Retinal pigment epithelial cell (primary cell): ENCODE measurements around the gene OPCML.

ENCODE experiments used
- DNase-seq: peaks from one replicate; pipeline ENCODE4 v3.0.0-alpha.2; 2010; ENCODE audit warnings: low read depth
- H3K4me3 ChIP-seq: 2 replicates; pipeline ENCODE4 v1.5.1; 2011; ENCODE audit warnings: mild to moderate bottlenecking, low read length, control low read depth, moderate library complexity
- TF ChIP-seq, protein P1 (sequence below): conservative IDR thresholded peaks from 2 replicates; pipeline ENCODE4 v1.5.1; 2011; ENCODE audit warnings: low read depth, low read length, control low read depth, inconsistent platforms

The OPCML gene

DNA sequence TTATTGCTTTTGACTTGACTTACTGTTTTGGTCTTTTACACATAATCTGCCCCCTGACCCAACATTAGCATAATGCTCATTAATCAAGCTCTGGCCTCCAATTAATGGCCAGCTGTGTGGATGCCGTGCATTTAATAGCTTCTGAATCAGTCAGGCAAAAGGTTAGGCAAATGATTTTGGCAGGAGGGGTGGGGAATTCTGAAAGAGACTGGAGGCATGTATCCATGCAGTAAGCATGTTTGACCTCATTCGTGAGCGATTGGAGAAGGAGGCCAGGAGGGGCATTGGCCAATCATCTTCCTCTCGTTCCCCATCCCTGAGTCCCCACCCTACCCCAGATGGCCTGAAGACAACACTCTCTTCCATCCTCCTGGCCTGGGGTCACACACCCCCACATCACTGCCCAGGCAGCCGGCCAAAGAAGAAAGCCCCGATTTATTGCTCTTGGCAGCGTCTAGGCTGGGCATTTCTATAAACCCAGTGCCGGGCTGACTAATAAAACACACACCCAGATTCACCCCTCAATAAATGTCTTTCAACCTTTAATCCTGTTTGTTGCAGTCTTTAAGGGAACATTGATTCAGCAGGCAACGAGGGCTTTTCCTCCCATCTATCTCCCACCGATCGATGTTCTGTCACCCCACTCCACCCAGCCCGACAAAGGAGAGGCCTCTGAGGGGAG lies 150.0 kb downstream of the OPCML start:
- TF ChIP-seq, protein P1, sequence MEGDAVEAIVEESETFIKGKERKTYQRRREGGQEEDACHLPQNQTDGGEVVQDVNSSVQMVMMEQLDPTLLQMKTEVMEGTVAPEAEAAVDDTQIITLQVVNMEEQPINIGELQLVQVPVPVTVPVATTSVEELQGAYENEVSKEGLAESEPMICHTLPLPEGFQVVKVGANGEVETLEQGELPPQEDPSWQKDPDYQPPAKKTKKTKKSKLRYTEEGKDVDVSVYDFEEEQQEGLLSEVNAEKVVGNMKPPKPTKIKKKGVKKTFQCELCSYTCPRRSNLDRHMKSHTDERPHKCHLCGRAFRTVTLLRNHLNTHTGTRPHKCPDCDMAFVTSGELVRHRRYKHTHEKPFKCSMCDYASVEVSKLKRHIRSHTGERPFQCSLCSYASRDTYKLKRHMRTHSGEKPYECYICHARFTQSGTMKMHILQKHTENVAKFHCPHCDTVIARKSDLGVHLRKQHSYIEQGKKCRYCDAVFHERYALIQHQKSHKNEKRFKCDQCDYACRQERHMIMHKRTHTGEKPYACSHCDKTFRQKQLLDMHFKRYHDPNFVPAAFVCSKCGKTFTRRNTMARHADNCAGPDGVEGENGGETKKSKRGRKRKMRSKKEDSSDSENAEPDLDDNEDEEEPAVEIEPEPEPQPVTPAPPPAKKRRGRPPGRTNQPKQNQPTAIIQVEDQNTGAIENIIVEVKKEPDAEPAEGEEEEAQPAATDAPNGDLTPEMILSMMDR, result no peak
- no peak overlapping the region for H3K4me3 ChIP-seq
- DNase-seq, result no peak

DNA sequence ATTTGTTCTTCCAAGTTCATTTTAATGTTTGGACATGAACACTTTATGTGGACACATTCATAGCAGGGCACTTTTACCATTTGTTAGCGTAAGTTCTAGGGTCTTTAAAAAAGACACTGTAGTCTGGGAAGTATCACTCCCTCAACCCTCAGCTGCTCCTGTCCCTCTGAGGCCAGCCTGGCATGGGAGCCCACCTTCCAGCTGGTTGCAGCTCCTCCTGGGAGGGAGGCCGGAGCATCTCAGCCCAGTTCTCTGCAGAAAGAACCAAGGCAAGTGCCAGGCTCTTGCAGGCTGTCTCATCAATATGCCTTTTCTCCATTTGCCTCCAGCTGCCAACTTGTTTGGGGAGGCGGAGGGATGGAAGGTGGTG lies 150.6 kb downstream of the OPCML start:
- no peak overlapping the region for H3K4me3 ChIP-seq
- TF ChIP-seq, protein P1, result no peak

DNA sequence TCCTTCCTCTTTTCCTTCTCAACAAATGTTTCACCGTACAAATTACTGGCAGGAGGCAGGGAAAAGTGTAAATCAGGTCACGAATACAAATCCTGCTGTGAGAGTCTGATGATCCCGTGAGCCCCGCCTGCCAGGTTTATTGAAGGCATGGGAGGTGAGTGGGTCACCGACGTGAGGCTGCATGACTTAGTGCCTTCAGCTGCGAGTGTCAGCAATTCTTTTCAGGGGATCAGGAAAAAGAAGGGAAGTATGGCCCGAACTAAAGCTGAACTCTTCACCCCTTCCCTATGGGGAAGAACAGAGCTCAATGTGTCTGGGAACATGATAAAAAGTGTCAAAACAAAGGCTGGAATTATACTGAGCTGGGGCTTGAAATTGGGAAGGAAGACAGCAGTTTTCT lies 166.2 kb downstream of the OPCML start:
- TF ChIP-seq, protein P1, result no peak
- no peak overlapping the region for H3K4me3 ChIP-seq
- DNase-seq, result no peak

More for the DNA sequence above, 150.6 kb downstream of the OPCML start:
- DNase-seq, result no peak

DNA sequence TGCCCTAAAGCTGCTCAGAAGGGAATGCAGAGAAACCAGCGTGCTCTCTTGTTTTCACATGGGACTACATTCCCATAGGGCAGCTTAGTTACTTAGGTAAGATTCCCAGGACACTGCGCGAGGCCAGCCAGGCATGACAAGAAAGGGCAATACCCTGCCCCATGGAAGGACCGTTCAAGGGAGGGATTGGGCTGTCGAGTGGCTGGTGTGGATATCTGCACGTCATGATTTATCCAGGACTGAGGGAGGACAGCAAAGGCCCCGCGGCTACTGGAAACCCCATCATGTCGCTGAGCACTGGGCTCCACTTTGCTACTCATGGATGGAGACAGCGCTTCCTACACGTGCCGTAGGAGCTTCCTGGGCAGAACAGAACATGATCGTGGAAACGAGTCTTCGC lies 169.4 kb downstream of the OPCML start:
- TF ChIP-seq, protein P1, result no peak
- DNase-seq, result no peak
- no peak overlapping the region for H3K4me3 ChIP-seq

DNA sequence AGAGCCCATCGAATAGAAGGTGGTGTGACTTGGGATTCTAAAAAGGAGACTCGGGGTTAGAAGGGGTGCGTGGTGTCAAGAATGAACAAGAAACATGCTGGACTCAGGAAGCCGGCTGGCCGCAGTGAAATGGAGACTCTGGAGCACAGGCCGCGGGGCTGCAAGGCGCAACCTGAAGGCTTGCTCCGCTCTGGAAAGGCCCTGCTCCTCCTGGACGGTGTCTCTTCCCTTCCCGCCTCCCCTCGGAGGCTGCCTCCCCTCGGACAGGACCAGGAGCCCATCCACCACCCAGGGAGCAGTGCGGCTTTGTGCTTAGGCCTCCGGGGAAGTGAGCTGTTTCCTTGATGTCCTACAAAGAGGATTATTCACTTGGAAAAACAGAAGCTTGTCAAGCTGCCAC lies 170.1 kb downstream of the OPCML start:
- H3K4me3 ChIP-seq, result no peak overlapping the region
- TF ChIP-seq, protein P1, result no peak
- DNase-seq, result no peak

DNA sequence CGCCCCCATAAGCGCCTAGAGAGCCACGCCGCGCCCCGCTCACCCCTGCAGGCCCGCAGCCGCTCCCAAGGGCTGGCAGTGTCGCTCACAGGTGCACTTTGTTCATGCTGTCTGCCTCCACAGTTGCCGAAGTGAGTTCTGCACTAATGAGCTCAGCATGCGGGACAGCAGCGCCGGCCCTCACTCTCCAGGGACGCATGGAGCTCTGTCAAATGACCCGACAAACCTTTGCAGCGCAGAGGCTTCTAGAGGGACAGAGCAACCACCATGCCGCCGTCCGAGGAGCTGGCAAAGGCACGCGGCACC lies 170.7 kb downstream of the OPCML start:
- TF ChIP-seq, protein P1, result no peak
- H3K4me3 ChIP-seq, result no peak overlapping the region
- DNase-seq, result no peak

DNA sequence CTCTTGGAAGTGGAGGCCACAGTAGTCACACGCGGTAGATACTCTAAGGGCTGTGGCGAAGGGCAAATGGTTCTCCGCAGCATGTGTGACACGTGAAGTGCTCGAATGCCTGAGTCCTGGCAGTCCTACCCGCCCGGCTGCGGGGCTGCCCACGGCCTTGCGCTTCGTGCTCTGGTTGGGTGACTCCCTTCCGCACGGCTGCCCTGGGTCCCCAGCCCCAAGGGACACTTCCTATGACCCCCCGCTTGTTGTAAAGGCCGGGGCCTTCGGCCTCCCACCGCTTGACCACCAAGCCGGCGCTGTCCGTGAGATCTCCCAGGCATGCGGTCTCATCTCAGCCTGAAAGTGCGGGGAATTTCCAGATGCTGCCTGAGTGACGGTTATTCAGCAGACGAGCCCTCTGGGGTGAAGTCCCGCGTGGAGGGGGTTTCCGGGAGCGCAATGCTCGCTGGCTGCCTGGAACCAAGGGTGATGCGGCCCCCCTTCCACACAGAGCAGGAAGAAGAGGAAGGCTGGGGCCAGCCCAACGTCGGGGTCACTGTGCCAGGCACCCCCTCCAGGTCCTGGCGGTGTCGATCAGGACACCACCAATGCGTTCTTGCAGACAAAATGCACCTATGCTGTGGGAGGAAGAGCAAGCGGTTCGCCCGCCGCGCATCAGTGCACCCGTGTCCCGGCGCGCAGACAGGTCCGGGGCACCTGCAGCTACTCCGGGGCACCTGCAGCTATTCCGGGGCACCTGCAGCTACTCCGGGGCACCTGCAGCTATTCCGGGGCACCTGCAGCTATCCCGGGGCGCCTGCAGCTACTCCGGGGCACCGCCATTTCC lies 171.2 kb downstream of the OPCML start:
- TF ChIP-seq, protein P1, result no peak
- H3K4me3 ChIP-seq, result no peak overlapping the region
- no peak for DNase-seq
